ENCODE data around the gene LRRN2. TPM values are rescaled to one million over a fixed set of nuclear protein-coding genes. Genes with fewer than 3 reads are reported as not detected.
A peak's percentile ranks its signal among the peaks of the same experiment; 100 is the strongest.

Gene LRRN2
- total and polyA plus RNA-seq, 9 of the 15 experiments (the other 6 are each of a cell fraction or from before 2014, with no cell fraction given): 0.05 TPM; not detected in 8

- TF ChIP-seq ATF2 (CRISPR knock-in tag; IDR thresholded peaks at IDR 0.05): no peak
- no peak for TF ChIP-seq BRF2 (IDR thresholded peaks at IDR 0.05; ENCODE audit: borderline replicate concordance, insufficient read depth, insufficient read length)
- TF ChIP-seq ZNF707 (CRISPR knock-in tag; conservative IDR thresholded peaks at IDR 0.05): no peak
- TF ChIP-seq PTRF (tag; IDR thresholded peaks at IDR 0.05): no peak
- 0 out of 2 replicates have a peak, but pooled peaks have one; percentile 16 for TF ChIP-seq ZNF830 (CRISPR knock-in tag; IDR thresholded peaks at IDR 0.05)
- no peak; the same call in 1 of the 2 replicates for TF ChIP-seq ZBTB26 (CRISPR knock-in tag; IDR thresholded peaks at IDR 0.05)
- peak in 1 of 2 experiments; percentile 95; a peak in 2 of 4 replicates for TF ChIP-seq ZNF318 (IDR thresholded peaks at IDR 0.05; ENCODE audit: borderline replicate concordance in 1 of 2, low read depth in 1 of 2)
- 0 out of 2 replicates have a peak, but pooled peaks have one; percentile 22 for TF ChIP-seq ZNF444 (CRISPR knock-in tag; IDR thresholded peaks at IDR 0.05)
- no peak for TF ChIP-seq ZNF224 (CRISPR knock-in tag; IDR thresholded peaks at IDR 0.05)
- peak; percentile 73 for TF ChIP-seq E2F8 (IDR thresholded peaks at IDR 0.05; ENCODE audit: low read depth, partially characterized antibody)
Measured at GRCh38 chr1:204711103-204711946, 25.8 kb upstream of the LRRN2 start (continued).

All from K562 (cell line).